Stimulated activated CD8-positive, alpha-beta memory T cell treated with anti-CD3 and anti-CD28 coated beads, Interleukin-12 subunit alpha, Interleukin-12 subunit beta, amount 100 ng/mL, for 24 hours (primary cell): ENCODE data around the gene DENND2A.
"Not testable (repeated sequence)": the region's sequence is repeated elsewhere in the genome, so short reads cannot be mapped to it uniquely, and the experiment has no call there.

Experiments
- DNase-seq: peaks from one replicate; pipeline ENCODE4 v3.0.0-alpha.2; 2020; ENCODE audit errors: extremely low read depth

DENND2A gene

DNA sequence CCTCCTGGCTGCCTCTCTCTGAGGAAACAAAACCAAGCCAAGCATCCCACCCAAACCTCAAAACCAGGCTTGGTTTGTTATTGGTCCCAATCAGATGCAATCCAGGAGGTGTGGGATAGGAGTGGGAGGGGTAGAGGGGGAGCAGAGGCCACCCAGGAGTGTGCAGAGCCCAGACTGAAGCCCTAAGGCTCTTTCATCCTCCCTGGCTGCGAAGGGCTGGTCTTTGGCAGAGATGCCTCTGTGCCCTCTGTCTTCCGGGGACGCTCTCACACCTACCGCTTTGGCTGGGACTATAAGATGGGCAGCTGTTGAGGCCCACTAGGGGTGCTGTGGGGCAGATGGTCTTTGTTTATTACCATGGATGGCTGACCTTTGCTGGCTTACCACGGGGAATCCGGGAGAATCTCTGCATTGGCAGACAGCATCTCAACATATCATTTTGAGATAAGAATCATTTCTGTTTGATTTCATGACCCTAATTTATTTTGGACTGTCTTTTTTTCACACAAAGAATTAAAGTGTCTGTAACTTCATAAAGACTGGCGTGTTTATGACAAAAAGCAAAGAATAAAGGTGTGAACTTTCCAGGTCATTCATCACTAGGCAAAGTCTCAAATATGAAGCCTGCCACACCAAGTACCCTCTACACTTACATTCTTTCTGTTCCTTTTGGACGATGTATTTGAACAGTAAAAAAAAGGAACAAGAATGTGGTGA lies 6.5 kb upstream of the DENND2A start:
- DNase-seq = no peak

DNA sequence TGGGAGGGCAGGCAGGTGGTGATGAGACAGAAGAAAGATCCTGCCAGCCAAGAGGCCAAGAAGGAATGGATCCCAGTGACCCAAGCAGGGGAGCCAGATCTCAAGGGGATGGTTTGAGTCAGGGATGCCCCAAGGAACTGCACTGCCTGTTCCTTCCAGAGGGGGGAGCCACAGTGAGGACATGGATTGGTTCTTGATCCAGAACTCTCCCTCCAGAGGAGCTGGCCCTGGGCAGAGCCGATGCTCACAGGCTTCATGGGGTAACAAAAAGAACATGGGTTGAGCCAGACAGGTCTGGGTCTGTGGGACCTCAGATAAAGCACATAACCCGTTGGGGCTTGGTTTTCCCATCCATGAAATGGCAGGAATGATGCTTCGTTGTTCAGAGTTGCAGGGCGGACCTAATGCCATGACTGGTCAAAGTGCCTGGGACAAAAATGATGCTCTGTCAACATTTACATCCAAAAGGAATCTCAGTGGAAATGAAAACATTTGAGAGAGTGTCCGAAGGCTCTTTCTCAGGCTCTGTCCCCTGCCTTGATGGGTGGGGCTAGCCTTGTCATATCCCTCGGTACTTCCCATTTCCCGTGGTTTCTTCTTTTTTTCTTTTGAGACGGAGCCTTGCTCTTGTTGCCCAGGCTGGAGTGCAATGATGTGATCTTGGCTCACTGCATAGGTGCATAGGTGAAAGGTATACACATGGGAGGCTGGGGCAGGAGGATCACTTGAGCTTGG lies 4.7 kb upstream of the DENND2A start:
- DNase-seq = no peak

DNA sequence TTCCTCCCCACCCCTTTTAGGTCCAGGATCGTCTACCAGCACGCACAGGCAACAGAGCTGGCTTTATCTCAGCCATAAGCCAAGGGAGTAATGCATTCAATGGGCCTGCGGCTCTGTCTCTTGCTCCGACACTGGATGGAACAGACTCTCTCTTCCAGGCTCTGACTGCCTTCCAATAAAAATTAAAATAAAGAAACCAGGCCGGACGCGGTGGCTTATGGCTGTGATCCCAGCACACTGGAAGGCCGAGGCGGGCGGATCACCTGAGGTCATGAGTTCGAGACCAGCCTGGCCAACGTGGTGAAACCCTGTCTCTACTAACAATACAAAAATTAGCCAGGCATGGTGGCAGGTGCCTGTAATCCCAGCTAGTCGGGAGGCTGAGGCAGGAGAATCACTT lies 4.1 kb upstream of the DENND2A start:
- DNase-seq = not testable (repeated sequence)

GRCh38 chr7:140643416-140643815 lies 2.8 kb upstream of the DENND2A start:
- DNase-seq = no peak

GRCh38 chr7:140641524-140642195 lies 1.0 kb upstream of the DENND2A start:
- no peak for DNase-seq

DNA sequence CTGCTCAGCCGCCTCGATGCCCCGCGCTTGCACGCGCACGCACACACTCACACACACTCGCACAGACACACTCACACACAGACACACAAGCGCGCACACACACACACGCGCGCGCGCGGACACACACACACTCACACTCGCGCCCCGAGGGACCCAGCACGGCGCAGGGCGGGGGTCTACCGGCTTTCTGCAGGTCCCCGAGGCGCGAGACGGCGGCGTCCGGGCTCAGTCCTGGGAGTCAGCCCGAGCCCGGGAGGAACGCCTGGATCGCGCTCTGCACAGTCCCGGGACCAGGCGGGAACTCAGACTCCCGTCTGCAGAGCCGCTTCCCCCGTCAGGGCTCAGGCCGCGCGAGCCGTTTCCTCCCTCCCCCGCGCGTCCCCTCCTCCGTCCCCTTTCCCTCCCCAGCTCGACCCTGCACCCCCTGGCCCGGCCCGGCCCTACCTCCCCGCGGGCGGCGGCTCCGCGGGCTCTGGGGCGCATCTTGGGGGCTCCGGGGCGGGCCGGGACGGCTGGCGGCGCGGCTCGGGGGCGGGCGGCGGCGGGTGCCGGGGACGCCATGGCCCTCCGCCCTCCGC lies 464 bp downstream of the DENND2A start:
- no peak for DNase-seq

DNA sequence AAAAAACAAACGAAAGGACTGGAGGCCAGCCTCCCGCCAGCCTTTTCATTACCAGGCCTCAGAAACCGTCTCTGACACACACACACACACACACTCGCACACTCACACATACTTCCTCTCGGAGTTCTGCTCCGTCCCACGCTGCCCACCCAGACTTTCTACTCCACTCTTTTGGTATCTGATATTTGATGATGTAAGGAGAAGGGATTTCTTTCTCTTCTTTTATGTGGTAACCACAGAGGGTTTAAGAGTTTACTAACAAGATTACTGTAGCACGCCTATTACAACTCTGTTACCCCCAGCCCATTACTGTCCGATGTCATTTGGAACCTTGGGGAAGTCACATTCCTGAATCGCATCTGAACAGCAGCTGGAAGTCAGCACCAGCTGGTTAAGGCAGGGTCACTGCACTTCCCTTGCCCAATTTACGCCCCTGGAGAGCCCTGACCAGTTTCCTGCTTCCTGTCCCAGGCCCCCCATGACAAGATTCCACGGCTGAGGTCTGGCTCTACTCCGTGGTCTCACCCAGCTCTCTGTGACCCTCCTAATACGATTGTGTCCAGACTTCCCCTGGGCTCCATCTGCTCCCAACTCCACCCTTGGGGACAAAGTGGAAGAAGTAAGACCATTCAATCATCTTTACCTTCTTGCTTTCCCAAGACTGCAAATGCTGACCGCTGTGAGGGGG lies 1.1 kb downstream of the DENND2A start:
- no peak for DNase-seq

GRCh38 chr7:140638173-140638791 lies 2.3 kb downstream of the DENND2A start:
- no peak for DNase-seq

DNA sequence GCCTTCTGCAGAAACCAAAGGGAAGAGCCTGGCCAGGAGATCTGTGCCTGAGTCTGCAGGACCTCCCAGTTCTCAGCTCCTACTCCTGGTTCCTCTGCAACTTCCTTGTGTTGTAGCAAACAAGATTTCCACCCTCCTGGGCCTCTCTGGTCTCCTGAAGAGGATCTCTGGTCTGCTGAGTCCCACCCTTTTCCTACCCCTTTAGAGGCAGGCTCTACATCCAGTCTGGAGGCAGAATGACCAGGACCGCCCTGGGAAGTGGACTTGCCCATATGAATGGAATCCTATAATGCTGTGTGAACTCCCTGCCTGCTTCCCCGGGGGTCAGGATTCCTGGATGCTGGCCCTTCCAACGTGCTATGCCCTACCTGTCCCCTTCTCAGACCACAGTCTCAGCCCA lies 3.2 kb downstream of the DENND2A start:
- DNase-seq = no peak

GRCh38 chr7:140635816-140636215 lies 4.8 kb downstream of the DENND2A start:
- no peak for DNase-seq

GRCh38 chr7:140635345-140635744 lies 5.3 kb downstream of the DENND2A start:
- DNase-seq = no peak

DNA sequence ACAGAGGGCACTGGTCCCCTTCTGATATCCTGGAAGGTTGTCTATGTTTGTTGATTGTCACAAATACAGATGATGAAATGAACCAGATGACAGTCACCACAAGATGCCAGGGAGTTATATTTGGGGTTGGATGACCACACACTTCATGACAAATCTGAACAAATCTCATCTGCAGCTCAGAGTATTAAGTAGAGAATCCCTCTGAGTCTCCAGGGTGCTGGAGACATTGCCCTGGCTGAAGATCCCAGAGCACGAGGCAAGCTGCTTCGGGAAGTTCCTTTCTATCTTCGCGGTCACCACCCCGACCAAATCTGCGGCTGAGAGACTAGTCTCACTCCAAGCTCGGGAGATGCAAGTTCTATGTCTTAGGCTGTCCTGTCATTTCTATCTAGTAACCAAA lies 9.0 kb downstream of the DENND2A start:
- DNase-seq = no peak

- DNase-seq = no peak
Measured at GRCh38 chr7:140631021-140631420, 9.6 kb downstream of the DENND2A start.

DNA sequence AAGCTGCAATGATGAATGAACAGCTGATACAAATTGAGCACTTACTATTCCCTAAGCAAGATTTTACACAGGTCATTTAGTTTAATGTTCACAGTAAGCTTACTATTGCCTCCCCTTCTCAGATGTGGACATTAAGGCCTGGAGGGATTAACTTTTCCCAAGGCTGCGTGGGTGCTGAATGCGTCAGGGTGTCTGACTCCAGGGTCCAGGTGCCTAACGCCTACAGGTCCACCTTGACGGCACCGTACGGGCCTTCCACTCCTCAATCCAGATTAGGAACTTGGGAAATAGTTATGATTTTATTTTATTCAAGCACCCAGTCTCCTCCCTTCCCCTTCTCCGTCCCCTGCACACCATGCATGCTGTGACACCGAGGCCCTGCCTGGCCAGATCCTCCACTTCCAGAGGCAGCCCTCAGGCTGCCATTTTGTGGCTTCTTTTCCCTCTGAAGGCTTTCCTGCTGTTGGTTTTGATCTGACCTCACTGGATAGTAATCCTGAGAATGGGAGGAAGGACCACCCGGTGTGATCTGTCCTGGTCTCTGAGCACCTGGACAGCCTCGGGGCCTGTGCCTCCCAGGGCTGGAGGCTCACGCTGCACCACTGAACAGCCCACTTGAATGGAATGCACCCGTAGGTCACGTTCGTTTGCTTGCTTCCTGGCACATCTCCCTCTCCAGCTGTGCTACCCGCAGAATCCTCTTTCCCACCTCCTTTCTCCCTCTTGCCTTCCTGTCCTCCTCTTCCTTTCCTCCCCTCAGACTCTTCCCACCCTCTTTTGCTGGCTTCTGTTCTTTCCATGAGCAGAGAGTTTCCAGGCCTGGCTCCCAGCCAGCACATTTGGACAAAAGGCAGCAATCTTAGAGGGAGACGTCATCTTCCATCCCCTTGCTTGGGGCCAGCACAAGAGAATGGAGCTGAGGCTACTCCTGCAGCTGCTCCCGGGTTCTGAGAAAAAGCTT lies 14.4 kb downstream of the DENND2A start:
- no peak for DNase-seq

DNA sequence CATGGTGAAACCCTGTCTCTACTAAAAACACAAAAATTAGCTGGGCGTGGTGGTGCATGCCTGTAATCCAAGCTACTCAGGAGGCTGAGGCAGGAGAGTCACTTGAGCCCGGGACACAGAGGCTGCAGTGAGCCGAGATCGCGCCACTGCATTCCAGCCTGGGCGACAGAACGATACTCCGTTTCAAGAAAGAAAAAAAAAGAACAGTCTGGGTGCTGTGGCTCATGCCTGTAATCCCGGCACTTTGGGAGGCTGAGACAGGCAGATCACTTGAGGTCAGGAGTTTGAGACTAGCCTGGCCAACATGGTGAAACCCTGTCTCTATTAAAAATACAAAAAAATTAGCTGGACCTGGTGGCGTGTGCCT lies 15.4 kb downstream of the DENND2A start:
- DNase-seq = not testable (repeated sequence)

- no peak for DNase-seq
Measured at GRCh38 chr7:140624392-140625191, 16.0 kb downstream of the DENND2A start.

DNA sequence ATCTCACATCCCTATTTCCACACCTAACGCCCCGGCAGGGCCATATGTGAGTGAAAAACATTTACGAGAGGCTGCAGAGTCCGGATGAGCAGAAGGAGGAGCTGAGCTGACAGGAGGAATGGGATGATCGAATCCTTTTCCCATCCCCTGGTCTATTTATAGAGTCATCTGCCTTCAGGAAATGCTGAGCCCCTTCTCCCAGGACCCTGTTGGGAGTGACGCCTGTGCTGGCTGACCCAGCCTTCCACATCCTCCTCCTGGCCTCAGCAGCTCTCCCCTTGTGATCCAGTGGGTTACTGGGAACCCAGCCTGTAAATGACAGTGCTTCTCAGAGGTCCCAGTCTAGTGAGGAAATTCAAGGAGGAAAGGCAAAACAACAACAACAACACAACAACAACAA lies 16.6 kb downstream of the DENND2A start:
- no peak for DNase-seq

DNA sequence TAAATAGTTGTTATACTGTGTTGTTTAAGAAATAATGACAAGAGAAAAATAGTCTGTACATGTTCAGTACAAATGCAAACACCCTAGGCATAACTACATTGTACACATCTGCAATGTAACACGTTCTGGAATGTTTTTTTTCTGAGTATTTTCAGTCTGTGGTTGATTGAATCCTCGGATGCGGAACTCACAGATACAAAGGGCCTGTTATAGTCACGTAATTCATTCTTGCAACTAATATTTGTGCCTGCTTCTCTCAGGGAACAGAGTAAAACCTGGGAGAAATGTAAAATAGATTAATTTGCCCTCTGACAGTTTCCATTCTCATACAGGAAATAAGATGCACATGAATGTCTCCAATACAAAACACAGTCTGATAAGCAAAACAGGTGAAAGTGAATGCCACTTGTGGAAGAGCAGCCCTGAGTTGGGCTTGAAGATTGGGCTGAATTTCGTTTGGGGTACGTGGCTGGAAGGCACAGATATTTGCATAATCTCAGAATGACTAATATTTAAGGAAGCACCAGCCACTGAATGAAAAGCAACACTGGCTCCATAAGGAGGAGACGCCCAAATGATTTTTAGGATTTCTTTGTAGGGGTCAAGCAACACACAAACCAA lies 19.1 kb downstream of the DENND2A start:
- no peak for DNase-seq

DNA sequence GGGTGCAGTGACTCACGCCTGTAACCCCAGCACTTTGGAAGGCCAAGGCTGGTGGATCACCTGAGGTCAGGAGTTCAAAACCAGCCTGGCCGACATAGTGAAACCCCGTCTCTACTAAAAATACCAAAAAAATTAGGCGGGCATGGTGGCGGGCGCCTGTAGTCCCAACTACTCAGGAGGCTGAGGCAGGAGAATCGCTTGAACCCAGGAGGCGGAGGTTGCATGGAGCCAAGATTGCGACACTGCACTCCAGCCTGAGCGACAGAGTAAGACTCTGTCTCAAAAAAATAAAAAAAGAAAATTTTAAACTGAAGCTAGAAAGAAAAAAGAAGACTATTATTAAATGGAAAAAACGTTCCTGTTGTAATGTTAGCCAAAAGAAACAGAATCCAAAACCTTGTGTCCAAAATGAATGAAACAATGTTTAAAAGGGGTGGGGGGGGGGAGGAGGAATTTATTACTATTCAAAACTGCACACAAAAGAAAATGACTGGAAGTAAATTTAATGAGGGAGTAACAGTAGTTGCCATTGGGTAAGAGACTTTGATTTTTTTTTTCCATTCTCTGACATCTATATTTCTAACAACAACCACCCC lies 20.6 kb downstream of the DENND2A start:
- not testable (repeated sequence) for DNase-seq
